ENCODE data around the gene PSMB10.
"Not testable (repeated sequence)": the region's sequence is repeated elsewhere in the genome, so short reads cannot be mapped to it uniquely, and the experiment has no call there.

The PSMB10 gene

DNA sequence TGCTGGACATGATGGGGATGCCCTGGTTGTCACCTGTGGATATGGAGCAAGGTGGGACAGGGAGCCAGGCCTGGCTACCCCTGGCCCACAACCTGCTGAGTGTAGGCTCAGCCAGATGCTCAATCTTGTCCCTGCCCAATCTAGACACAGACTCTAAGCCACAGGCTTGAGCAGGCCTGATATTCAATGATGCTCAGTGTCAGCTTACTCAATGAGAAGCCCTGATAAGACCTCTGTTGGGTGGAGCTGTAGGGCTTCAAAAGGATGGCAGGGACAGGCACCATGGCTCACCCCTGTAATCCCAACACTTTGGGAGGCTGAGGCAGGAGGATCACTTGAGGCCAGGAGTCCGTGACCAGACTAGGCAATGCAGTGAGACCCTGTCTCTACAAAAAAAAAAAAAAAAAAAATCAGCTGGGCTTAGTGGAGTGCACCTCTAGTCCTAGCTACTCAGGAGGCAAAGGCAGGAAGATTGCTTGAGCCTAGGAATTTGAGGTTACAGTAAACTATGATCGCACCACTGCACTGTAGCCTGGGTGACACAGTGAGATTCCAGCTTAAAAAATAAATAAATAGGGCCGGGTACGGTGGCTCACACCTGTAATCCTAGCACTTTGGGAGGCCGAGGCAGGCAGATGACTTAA lies 3.9 kb upstream of the PSMB10 start:
- no peak overlapping the region for H2AFZ ChIP-seq (ENCODE audit: low read depth, low read length, severe bottlenecking)
- H3K36me3 ChIP-seq (ENCODE audit: low read length) = no peaks in the 10 kb centered on the region
- peaks cover 11% of the 10 kb centered on the region for H3F3A ChIP-seq (ENCODE audit: insufficient read depth)
- H4K20me1 ChIP-seq (ENCODE audit: low read depth, low read length) = no peaks in the 10 kb centered on the region
- no peak overlapping the region for H3K4me3 ChIP-seq (ENCODE audit: insufficient read depth, low read length, poor library complexity, severe bottlenecking)
- H3K4me2 ChIP-seq (ENCODE audit: low read depth, low read length, poor library complexity, severe bottlenecking) = no peak overlapping the region
- no peak overlapping the region for H3K9ac ChIP-seq (ENCODE audit: low read length)
- H3K27me3 ChIP-seq (ENCODE audit: low read length) = no peaks in the 10 kb centered on the region
- H3K9me2 ChIP-seq (replicated peaks; ENCODE audit: insufficient read depth, low read length) = no peaks in the 10 kb centered on the region
- peaks cover 16% of the 10 kb centered on the region for H3K79me2 ChIP-seq (ENCODE audit: insufficient read depth, low read length)
- H3K27ac ChIP-seq (ENCODE audit: low read depth, low read length) = no peak overlapping the region
- TF ChIP-seq EZH2phosphoT487 (conservative IDR thresholded peaks at IDR 0.05; ENCODE audit: low read length) = no peak
- TF ChIP-seq, protein P1, sequence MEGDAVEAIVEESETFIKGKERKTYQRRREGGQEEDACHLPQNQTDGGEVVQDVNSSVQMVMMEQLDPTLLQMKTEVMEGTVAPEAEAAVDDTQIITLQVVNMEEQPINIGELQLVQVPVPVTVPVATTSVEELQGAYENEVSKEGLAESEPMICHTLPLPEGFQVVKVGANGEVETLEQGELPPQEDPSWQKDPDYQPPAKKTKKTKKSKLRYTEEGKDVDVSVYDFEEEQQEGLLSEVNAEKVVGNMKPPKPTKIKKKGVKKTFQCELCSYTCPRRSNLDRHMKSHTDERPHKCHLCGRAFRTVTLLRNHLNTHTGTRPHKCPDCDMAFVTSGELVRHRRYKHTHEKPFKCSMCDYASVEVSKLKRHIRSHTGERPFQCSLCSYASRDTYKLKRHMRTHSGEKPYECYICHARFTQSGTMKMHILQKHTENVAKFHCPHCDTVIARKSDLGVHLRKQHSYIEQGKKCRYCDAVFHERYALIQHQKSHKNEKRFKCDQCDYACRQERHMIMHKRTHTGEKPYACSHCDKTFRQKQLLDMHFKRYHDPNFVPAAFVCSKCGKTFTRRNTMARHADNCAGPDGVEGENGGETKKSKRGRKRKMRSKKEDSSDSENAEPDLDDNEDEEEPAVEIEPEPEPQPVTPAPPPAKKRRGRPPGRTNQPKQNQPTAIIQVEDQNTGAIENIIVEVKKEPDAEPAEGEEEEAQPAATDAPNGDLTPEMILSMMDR (IDR thresholded peaks at IDR 0.05; ENCODE audit: insufficient read depth, low read length, poor library complexity, severe bottlenecking) = no peak
- no peaks in the 10 kb centered on the region for H3K9me3 ChIP-seq (ENCODE audit: insufficient read depth, low read length)

DNA sequence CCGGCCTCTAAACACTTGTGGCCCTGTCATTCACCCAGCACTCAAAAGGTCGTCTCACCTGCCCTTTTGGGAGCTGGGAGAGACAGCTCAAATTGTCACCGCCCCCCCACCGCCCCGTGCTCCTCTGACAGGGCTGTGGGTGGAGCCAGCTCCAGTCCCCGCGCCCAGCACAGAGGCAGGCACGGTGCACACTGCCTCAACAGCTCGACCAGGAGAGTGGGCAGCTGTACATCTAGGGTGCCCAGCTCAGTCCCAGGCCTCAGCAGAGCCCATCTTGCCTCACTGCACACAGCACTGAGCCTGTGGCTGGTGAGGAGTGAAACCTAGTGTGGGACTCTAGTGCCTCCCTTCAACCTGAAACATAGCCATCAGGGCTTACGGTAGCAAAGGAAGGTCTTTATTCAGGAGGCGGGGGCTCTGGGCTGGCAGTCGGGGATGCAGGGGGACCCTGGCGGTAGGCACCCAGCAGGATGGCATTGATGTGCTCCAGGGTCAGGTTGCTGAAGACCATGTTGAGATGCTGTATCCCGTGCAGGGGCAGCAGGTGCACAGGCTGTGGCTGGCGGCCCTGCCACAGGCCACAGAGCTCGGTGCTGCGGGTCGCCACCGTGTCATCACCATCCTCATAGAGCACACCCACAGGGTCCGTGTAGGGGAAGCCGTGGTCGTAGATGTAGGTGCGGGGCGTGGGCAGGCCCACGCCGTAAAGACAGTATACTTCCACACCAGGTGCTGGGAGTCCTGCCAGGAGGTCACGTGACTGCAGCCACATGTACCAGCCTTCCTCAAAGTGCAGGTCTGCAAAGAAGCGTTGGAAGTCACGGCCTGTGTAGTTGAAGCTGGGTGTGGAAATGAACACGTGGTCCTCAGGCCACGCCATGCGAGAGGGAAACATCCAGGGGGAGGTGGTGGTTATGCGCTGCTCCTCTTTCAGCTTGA lies 3.1 kb upstream of the PSMB10 start:
- no peaks in the 10 kb centered on the region for H3K9me3 ChIP-seq (ENCODE audit: insufficient read depth, low read length)
- H3K4me3 ChIP-seq (ENCODE audit: insufficient read depth, low read length, poor library complexity, severe bottlenecking) = no peak overlapping the region
- H3K9ac ChIP-seq (ENCODE audit: low read length) = no peak overlapping the region
- H4K20me1 ChIP-seq (ENCODE audit: low read depth, low read length) = no peaks in the 10 kb centered on the region
- H3K27ac ChIP-seq (ENCODE audit: low read depth, low read length) = no peak overlapping the region
- no peaks in the 10 kb centered on the region for H3K27me3 ChIP-seq (ENCODE audit: low read length)
- H3F3A ChIP-seq (ENCODE audit: insufficient read depth) = peaks cover 11% of the 10 kb centered on the region
- H3K4me2 ChIP-seq (ENCODE audit: low read depth, low read length, poor library complexity, severe bottlenecking) = no peak overlapping the region
- peaks cover 22% of the 10 kb centered on the region for H3K79me2 ChIP-seq (ENCODE audit: insufficient read depth, low read length)
- TF ChIP-seq, protein P1 (IDR thresholded peaks at IDR 0.05; ENCODE audit: insufficient read depth, low read length, poor library complexity, severe bottlenecking) = no peak
- H3K36me3 ChIP-seq (ENCODE audit: low read length) = no peaks in the 10 kb centered on the region
- H2AFZ ChIP-seq (ENCODE audit: low read depth, low read length, severe bottlenecking) = no peak overlapping the region
- H3K9me2 ChIP-seq (replicated peaks; ENCODE audit: insufficient read depth, low read length) = no peaks in the 10 kb centered on the region

DNA sequence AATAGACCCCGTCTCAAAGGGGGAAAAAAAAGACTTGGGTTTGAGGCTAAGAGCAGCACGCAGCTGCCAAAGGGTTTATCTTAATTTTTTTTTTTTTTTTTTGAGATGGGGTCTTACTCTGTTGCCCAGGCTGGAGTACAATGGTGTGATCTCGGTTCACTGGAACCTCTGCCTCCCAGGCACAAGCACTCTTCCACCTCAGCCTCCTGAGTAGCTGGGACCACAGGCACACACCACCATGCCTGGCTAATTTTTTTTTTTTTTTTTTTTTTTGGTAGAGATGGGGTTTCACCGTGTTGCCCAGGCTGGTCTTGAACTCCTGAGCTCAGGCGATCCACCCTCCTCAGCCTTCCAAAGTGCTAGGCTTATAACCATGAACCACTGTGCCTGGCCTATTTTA lies 1.1 kb upstream of the PSMB10 start:
- not testable (repeated sequence) for H3K9me3 ChIP-seq (ENCODE audit: insufficient read depth, low read length); H3K9ac ChIP-seq (ENCODE audit: low read length); H4K20me1 ChIP-seq (ENCODE audit: low read depth, low read length); H3K9me2 ChIP-seq (replicated peaks; ENCODE audit: insufficient read depth, low read length); H3K27me3 ChIP-seq (ENCODE audit: low read length); H3K4me3 ChIP-seq (ENCODE audit: insufficient read depth, low read length, poor library complexity, severe bottlenecking); H3K36me3 ChIP-seq (ENCODE audit: low read length); H2AFZ ChIP-seq (ENCODE audit: low read depth, low read length, severe bottlenecking)
- H3K27ac ChIP-seq (ENCODE audit: low read depth, low read length) = 0 out of 2 replicates have a peak overlapping the region, but pooled peaks have one; percentile 89
- peak overlapping the region; percentile 89 for H3K4me2 ChIP-seq (ENCODE audit: low read depth, low read length, poor library complexity, severe bottlenecking)
- H3K79me2 ChIP-seq (ENCODE audit: insufficient read depth, low read length) = peaks cover 25% of the 10 kb centered on the region
- H3F3A ChIP-seq (ENCODE audit: insufficient read depth) = peaks cover 11% of the 10 kb centered on the region

Data from SU-DHL-6 (cell line).